ENCODE results near the gene C10orf90. TPM values are rescaled to one million over a fixed set of nuclear protein-coding genes. Genes with fewer than 3 reads are reported as not detected.

The C10orf90 gene
- total and polyA plus RNA-seq, 2 experiments from 2014 or later: not detected

DNA sequence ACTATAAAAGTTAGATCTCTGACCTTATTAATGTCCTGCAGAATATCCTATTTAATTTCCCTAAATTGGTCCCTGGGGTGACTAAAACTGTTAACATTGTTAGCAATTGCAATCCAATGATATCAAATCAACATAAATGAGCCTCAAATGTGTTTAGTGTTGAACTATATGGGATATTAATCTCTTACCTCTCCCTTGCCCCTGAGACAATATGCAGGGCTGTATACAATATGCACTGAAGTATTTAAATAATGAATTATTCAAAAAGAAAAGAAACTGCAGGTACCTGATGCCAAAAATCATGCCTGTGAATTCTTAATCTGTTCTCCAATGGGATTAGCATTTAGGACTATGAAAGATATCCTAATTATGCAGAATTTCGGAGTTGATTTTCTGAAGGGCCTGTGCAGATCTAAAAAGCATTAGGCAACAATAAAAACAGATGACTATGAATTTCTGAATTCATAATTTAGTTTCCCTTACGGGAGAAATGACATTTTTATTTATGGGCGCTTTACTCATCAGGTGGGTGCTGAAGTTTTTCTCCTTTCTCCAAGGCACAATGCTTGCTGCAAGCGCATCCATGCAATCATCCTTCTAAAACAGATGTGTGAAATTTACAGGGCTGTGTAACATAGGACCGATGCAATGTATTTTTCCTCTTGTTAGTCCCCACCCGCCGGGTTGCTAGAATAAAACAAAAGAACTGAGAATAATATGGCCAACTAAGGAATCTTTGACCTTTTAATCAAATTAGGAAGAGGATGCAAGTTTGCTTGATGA lies 5.4 kb upstream of the C10orf90 start:
- TF ChIP-seq, protein P1, sequence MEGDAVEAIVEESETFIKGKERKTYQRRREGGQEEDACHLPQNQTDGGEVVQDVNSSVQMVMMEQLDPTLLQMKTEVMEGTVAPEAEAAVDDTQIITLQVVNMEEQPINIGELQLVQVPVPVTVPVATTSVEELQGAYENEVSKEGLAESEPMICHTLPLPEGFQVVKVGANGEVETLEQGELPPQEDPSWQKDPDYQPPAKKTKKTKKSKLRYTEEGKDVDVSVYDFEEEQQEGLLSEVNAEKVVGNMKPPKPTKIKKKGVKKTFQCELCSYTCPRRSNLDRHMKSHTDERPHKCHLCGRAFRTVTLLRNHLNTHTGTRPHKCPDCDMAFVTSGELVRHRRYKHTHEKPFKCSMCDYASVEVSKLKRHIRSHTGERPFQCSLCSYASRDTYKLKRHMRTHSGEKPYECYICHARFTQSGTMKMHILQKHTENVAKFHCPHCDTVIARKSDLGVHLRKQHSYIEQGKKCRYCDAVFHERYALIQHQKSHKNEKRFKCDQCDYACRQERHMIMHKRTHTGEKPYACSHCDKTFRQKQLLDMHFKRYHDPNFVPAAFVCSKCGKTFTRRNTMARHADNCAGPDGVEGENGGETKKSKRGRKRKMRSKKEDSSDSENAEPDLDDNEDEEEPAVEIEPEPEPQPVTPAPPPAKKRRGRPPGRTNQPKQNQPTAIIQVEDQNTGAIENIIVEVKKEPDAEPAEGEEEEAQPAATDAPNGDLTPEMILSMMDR (IDR thresholded peaks at IDR 0.05; ENCODE audit: low read depth, low read length): no peak
- DNase-seq (ENCODE audit: low read depth in 1 of 2, low spot score in 1 of 2): no peak
- no peaks in the 10 kb centered on the region for H3K27me3 ChIP-seq
- H3K4me1 ChIP-seq (ENCODE audit: low read depth): no peaks in the 10 kb centered on the region
- H3K9me3 ChIP-seq (ENCODE audit: low read depth): no peaks in the 10 kb centered on the region
- H3K4me3 ChIP-seq: no peak overlapping the region
- H3K27ac ChIP-seq: no peak overlapping the region
- no peaks in the 10 kb centered on the region for H3K36me3 ChIP-seq

DNA sequence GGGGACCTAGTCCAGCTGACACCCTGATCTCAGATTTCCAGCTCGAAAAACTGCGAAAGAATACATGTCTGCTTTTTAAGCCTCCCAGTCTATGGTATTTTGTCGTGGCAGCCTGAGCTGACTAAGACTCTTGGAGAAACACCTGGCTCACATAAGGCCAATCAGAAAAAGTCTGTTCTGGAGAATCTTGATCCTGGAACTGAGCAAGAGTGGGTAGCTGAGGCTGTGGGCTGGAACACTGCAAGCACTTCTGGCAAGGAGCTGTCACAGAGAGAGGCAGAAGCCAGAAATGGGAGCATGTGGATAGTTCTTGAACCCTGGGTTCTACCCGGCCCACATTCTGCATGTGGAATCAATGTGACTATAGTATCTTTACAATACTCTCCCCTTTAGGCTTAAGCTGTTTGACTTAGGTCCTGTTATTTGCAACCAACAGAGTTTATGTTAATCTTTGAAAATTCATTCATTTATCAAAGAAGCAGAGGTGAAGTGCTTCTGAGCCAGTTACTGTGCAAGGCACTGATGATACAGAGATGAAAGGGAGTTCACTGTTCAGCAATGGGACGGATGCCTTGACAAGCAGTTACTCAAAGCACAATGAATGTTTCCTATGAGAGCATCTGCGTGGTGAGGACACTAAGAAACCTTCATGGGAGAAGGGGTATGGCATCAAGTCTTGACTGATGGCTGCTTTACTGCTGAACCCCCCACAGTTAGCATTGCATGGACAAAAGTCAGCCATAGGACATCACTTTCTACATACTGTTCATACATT lies 4.4 kb upstream of the C10orf90 start:
- no peak overlapping the region for H3K4me3 ChIP-seq
- TF ChIP-seq, protein P1 (IDR thresholded peaks at IDR 0.05; ENCODE audit: low read depth, low read length): no peak
- no peaks in the 10 kb centered on the region for H3K27me3 ChIP-seq
- H3K36me3 ChIP-seq: no peaks in the 10 kb centered on the region
- no peaks in the 10 kb centered on the region for H3K9me3 ChIP-seq (ENCODE audit: low read depth)
- H3K4me1 ChIP-seq (ENCODE audit: low read depth): no peaks in the 10 kb centered on the region
- H3K27ac ChIP-seq: no peak overlapping the region
- DNase-seq (ENCODE audit: low read depth in 1 of 2, low spot score in 1 of 2): no peak

DNA sequence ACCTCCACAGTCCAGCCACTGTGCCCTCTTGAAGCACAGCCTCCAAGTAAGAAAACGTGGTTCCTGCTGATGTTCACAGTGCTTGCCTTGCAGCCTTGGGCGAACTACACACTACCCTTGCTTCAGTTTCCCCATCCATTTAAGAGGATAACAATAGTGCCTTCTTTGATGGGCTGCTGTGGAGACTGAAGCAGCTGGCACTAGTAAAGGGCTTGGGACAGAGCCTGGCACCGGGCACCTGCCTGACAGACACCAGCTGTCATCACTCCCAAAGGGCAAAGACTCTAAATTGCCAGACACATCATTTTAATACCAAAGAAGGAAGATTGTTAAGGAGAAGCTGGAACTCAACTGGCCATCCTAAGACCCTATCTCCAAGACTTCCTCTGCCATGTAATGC lies 3.1 kb upstream of the C10orf90 start:
- no peaks in the 10 kb centered on the region for H3K36me3 ChIP-seq
- TF ChIP-seq, protein P1 (IDR thresholded peaks at IDR 0.05; ENCODE audit: low read depth, low read length): no peak
- H3K27ac ChIP-seq: no peak overlapping the region
- H3K4me3 ChIP-seq: no peak overlapping the region
- H3K9me3 ChIP-seq (ENCODE audit: low read depth): no peaks in the 10 kb centered on the region
- DNase-seq (ENCODE audit: low read depth in 1 of 2, low spot score in 1 of 2): no peak
- no peaks in the 10 kb centered on the region for H3K27me3 ChIP-seq
- no peaks in the 10 kb centered on the region for H3K4me1 ChIP-seq (ENCODE audit: low read depth)

DNA sequence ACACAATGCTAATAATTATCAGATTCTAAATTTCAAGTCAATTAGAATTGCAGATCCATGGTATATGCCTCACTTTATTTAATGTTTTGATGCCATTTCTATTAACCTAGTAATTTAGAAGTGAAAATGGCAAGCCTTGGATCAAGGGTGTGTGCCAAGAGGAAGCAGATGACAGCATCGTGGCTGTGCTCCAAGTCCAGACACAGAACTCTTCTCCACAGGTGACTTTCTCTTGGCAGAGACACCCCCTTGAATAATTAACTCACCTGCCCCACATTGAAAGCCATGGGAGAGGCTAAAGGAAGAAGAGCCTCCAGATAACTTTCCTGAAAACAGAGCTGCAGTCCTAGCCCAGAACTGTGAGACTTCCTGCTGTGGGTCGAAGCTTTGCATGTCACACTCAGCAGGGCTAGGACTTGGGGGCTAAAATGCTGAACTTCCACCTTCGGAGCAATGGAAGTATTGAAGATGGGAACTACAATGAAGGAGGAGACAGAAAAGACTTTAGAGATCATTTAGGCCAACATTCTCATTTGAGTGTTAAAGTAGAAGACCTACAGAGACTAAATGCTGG lies 996 bp upstream of the C10orf90 start:
- H3K4me3 ChIP-seq: no peak overlapping the region

DNA sequence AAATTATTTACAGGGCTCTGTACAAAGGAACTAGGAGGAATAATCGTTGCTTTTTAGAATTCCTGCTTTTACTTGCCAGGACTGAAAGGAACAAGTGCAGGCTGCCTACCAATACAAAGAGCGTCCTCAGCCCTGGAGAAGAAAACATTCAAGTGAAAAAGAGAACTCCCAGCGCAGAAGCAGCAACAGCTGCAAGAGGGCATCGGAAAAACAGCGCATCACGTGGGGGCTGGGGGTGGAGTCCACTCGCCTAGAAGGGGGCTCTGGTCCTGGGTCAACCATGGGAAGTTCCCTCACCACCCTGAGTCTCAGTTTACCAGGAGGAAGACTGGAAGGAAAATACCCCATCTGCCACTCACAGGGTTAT lies 385 bp upstream of the C10orf90 start:
- no peaks in the 10 kb centered on the region for H3K27me3 ChIP-seq
- TF ChIP-seq, protein P1 (IDR thresholded peaks at IDR 0.05; ENCODE audit: low read depth, low read length): no peak
- no peaks in the 10 kb centered on the region for H3K9me3 ChIP-seq (ENCODE audit: low read depth)
- H3K4me1 ChIP-seq (ENCODE audit: low read depth): no peaks in the 10 kb centered on the region
- H3K27ac ChIP-seq: no peak overlapping the region
- H3K36me3 ChIP-seq: no peaks in the 10 kb centered on the region
- no peak overlapping the region for H3K4me3 ChIP-seq
- DNase-seq (ENCODE audit: low read depth in 1 of 2, low spot score in 1 of 2): no peak

More for the DNA sequence above, 996 bp upstream of the C10orf90 start:
- H3K9me3 ChIP-seq (ENCODE audit: low read depth): no peaks in the 10 kb centered on the region
- no peak overlapping the region for H3K27ac ChIP-seq
- no peaks in the 10 kb centered on the region for H3K36me3 ChIP-seq
- TF ChIP-seq, protein P1 (IDR thresholded peaks at IDR 0.05; ENCODE audit: low read depth, low read length): no peak
- no peaks in the 10 kb centered on the region for H3K27me3 ChIP-seq
- no peaks in the 10 kb centered on the region for H3K4me1 ChIP-seq (ENCODE audit: low read depth)
- DNase-seq (ENCODE audit: low read depth in 1 of 2, low spot score in 1 of 2): no peak

Measured in cardiac muscle cell (in vitro differentiated cells and primary cell).